SK-N-MC (cell line): ENCODE measurements around the gene SLC4A4.

Experiments used
- EZH2 ChIP-seq: fragments of 200-600 bp; sonication (generic); IDR thresholded peaks from one replicate; pipeline ENCODE4 v1.6.1; 2017; ENCODE audit warnings: antibody characterized with exemption
- POLR2AphosphoS5 ChIP-seq: IDR thresholded peaks from 2 replicates; pipeline ENCODE4 v1.6.1; 2012; ENCODE audit warnings: mild to moderate bottlenecking, low read depth, low read length, borderline replicate concordance

DNA sequence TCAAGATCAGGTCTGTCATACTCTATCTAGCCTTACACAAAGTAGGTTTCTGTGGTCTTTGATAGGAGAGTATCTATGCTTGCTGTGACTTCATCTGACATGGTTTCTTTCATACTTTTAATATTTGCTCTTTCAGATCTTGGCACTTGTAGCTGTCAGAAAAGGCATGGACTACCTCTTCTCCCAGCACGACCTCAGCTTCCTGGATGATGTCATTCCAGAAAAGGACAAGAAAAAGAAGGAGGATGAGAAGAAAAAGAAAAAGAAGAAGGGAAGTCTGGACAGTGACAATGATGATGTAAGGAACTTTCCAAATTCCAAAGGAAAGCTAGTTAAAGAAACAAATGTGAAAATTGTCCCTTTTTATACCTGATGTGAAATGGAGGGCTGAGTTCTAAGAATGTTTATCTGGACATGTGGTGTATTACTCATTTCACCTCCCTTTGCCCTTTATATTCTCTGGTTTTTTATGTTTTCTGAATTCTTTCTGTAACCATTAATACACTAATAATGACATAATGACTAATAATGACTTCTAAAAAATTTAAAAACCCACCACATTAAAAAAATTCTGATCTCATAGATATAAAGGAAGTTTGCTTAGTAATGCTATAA is 221.2 kb downstream of the SLC4A4 start:
- TF ChIP-seq POLR2AphosphoS5 (no peak), EZH2 (no peak)
